Liver (tissue), 9 donors: Measurements from ENCODE around the gene HOXB3. TPM values are rescaled to one million over a fixed set of nuclear protein-coding genes. Genes with fewer than 3 reads are reported as not detected.

Source experiments
- DNase-seq: peaks from one replicate; pipeline ENCODE4 v3.0.0-alpha.2; 2017; ENCODE audit warnings: low spot score
- H3K27ac ChIP-seq, 2 donors: one replicate each; pipeline ENCODE4 v1.7.0; 2013; ENCODE audit warnings: inconsistent platforms in 2 of 2, low read length in 2 of 2, control low read depth in 1 of 2, low read depth in 1 of 2, mild to moderate bottlenecking in 1 of 2
- H3K27me3 ChIP-seq, 4 donors: one replicate each; pipeline versions ENCODE4 v1.6.1 to v1.7.0; 2013; ENCODE audit warnings: low read length in 3 of 4, inconsistent platforms in 1 of 4, mild to moderate bottlenecking in 1 of 4, moderate library complexity in 1 of 4; ENCODE audit not compliant: control insufficient read depth in 4 of 4, insufficient read depth in 4 of 4
- H3K36me3 ChIP-seq, 4 donors: one replicate each; pipeline versions ENCODE4 v1.6.1 to v1.7.0; 2013; ENCODE audit warnings: low read length in 3 of 4, mild to moderate bottlenecking in 3 of 4, low read depth in 1 of 4, moderate library complexity in 1 of 4; ENCODE audit not compliant: control insufficient read depth in 4 of 4, insufficient read depth in 3 of 4
- H3K4me1 ChIP-seq, 4 donors: one replicate each; pipeline versions ENCODE4 v1.6.1 to v1.7.0; 2013; ENCODE audit warnings: low read length in 3 of 4, mild to moderate bottlenecking in 3 of 4, moderate library complexity in 1 of 4; ENCODE audit not compliant: control insufficient read depth in 4 of 4, insufficient read depth in 4 of 4
- H3K4me3 ChIP-seq, 3 donors: one replicate each; pipeline versions ENCODE4 v1.6.1 to v1.7.0; 2013; ENCODE audit warnings: low read length in 3 of 3, control low read depth in 1 of 3, low read depth in 1 of 3, mild to moderate bottlenecking in 1 of 3
- H3K9ac ChIP-seq, 2 donors: one replicate each; pipeline ENCODE4 v1.7.0; 2013; ENCODE audit warnings: low read length in 2 of 2, mild to moderate bottlenecking in 2 of 2, moderate library complexity in 2 of 2, control low read depth in 1 of 2, low read depth in 1 of 2
- H3K9me3 ChIP-seq, 4 donors: one replicate each; pipeline versions ENCODE4 v1.6.1 to v1.7.0; 2013; ENCODE audit warnings: low read length in 3 of 4; ENCODE audit not compliant: control insufficient read depth in 4 of 4
- CTCF ChIP-seq: fragments of 150-350 bp; IDR thresholded peaks from 2 replicates; pipeline ENCODE4 v1.5.1; 2017; ENCODE audit warnings: improper control_type of control experiment, low read depth, low read length; ENCODE audit not compliant: missing input control
- EGR1 ChIP-seq, 2 donors: IDR thresholded peaks; 2 replicates each; pipeline ENCODE4 v1.6.1; 2016 to 2018; ENCODE audit warnings: antibody characterized with exemption in 2 of 2, low read depth in 2 of 2
- MAX ChIP-seq: IDR thresholded peaks from 2 replicates; pipeline ENCODE4 v1.6.1; 2016; ENCODE audit warnings: antibody characterized with exemption
- REST ChIP-seq: IDR thresholded peaks from 2 replicates; pipeline ENCODE4 v1.6.1; 2016; ENCODE audit warnings: antibody characterized with exemption, mild to moderate bottlenecking
- RXRA ChIP-seq, 2 donors: IDR thresholded peaks; 2 replicates each; pipeline ENCODE4 v1.6.1; 2017 to 2018; ENCODE audit warnings: antibody characterized with exemption in 2 of 2, mild to moderate bottlenecking in 1 of 2
- SP1 ChIP-seq: IDR thresholded peaks from 2 replicates; pipeline ENCODE4 v1.6.1; 2018; ENCODE audit warnings: antibody characterized with exemption, mild to moderate bottlenecking
- ZBTB33 ChIP-seq: IDR thresholded peaks from 2 replicates; pipeline ENCODE4 v1.6.1; 2016; ENCODE audit warnings: antibody characterized with exemption
- WGBS: extraction: QIAGEN DNeasy Blood & Tissue Kit; methylation state at CpG from one replicate; pipeline ENCODE4 v1.1.7; 2013; 5-methylcytosine and 5-hydroxymethylcytosine counted together
- polyA plus RNA-seq, 2 donors: library from polyadenylated mRNA; stranded (reverse) in 1 of 2; unstranded in 1 of 2; fragments of 200-250 nt in 1 of 2; fragments of >200 nt in 1 of 2; fragmentation: Nextera tagmentation in 1 of 2; extraction: Ambion mirVana in 1 of 2; gene quantifications; one replicate each; pipeline versions ENCODE4 v1.2.1 to v1.2.3, GENCODE V29; 2013 to 2015
- total RNA-seq, 2 donors: library from RNA; depleted of rRNA; stranded (reverse); fragments of >200 nt; gene quantifications; one replicate each; pipeline ENCODE4 v1.2.3, GENCODE V29; 2014
- donor health status: healthy.
- donor health status: healthy.
- donor health status: healthy.
- donor health status: healthy.
- donor health status: healthy.

Gene HOXB3
- total and polyA plus RNA-seq, 4 donors: 0.75 to 2.2 (median 1.2) TPM

GRCh38 chr17:48579471-48579759 is 10.6 kb downstream of the HOXB3 start:
- WGBS: 15% methylated on average over 7 of the region's 7 CpGs
- H3K27ac ChIP-seq: peak overlapping the region; percentile 51 to 65
- H3K4me1 ChIP-seq: peaks cover 0 to 6% (median 3%) of the 10 kb centered on the region in 4 donors
- no peak overlapping the region for H3K4me3 ChIP-seq
- H3K9me3 ChIP-seq: no peaks in the 10 kb centered on the region
- peak overlapping the region in 1 of 2 donors; percentile 20 for H3K9ac ChIP-seq
- peaks cover 4 to 20% (median 9%) of the 10 kb centered on the region in 4 donors for H3K27me3 ChIP-seq
- TF ChIP-seq RXRA (IDR thresholded peaks at IDR 0.05) (no peak), MAX (no peak), CTCF (no peak), SP1 (no peak), EGR1 (IDR thresholded peaks at IDR 0.05; ENCODE audit: low read depth in 2 of 2) (no peak), ZBTB33 (no peak)
- no peaks in the 10 kb centered on the region for H3K36me3 ChIP-seq
- DNase-seq: no peak

GRCh38 chr17:48578616-48579470 is 11.2 kb downstream of the HOXB3 start:
- H3K27me3 ChIP-seq: peaks cover 4 to 25% (median 7%) of the 10 kb centered on the region in 4 donors
- no peaks in the 10 kb centered on the region for H3K9me3 ChIP-seq
- peak overlapping the region; percentile 51 to 65 for H3K27ac ChIP-seq
- DNase-seq: no peak
- 9% methylated on average over 43 of the region's 43 CpGs for WGBS
- peak overlapping the region in 1 of 2 donors; percentile 20 for H3K9ac ChIP-seq
- TF ChIP-seq REST (no peak), MAX (no peak)
- peak overlapping the region in 1 of 3 donors; percentile 46 for H3K4me3 ChIP-seq
- H3K36me3 ChIP-seq: no peaks in the 10 kb centered on the region
- H3K4me1 ChIP-seq: peaks cover 0 to 6% (median 3%) of the 10 kb centered on the region in 4 donors
